Endometrium (tissue), 2 donors: ENCODE data around the gene DSP.

Experiments used
- FAIRE-seq: peaks from 2 replicates; lab custom pipeline; 2012; peaks lifted over from hg19 to GRCh38; lab: Jason Lieb, UNC
- donor health status: control.
- donor health status: control.

The DSP gene

GRCh38 chr6:7538484-7538883 lies 3.0 kb upstream of the DSP start:
- FAIRE-seq: no peak

GRCh38 chr6:7540595-7540994 lies 876 bp upstream of the DSP start:
- no peak for FAIRE-seq

- no peak for FAIRE-seq
Measured at GRCh38 chr6:7542065-7542873, 798 bp downstream of the DSP start.

- no peak for FAIRE-seq
Measured at GRCh38 chr6:7542874-7543624, 1.6 kb downstream of the DSP start.

- no peak for FAIRE-seq
Measured at GRCh38 chr6:7543789-7544424, 2.4 kb downstream of the DSP start.

GRCh38 chr6:7544597-7544996 lies 3.1 kb downstream of the DSP start:
- FAIRE-seq: no peak

- no peak for FAIRE-seq
Measured at GRCh38 chr6:7545316-7546019, 4.0 kb downstream of the DSP start.

- FAIRE-seq: no peak
Measured at GRCh38 chr6:7546020-7546369, 4.5 kb downstream of the DSP start.

- no peak for FAIRE-seq
Measured at GRCh38 chr6:7546383-7546782, 4.9 kb downstream of the DSP start.

- FAIRE-seq: no peak
Measured at GRCh38 chr6:7546896-7547295, 5.4 kb downstream of the DSP start.

- no peak for FAIRE-seq
Measured at GRCh38 chr6:7547315-7547714, 5.8 kb downstream of the DSP start.

- no peak for FAIRE-seq
Measured at GRCh38 chr6:7550433-7550801, 8.9 kb downstream of the DSP start.

- FAIRE-seq: no peak
Measured at GRCh38 chr6:7554533-7555275, 13.2 kb downstream of the DSP start.

GRCh38 chr6:7555671-7556070 lies 14.2 kb downstream of the DSP start:
- no peak for FAIRE-seq

- FAIRE-seq: no peak
Measured at GRCh38 chr6:7556394-7557106, 15.1 kb downstream of the DSP start.

- FAIRE-seq: no peak
Measured at GRCh38 chr6:7557652-7558051, 16.2 kb downstream of the DSP start.

GRCh38 chr6:7558781-7559180 lies 17.3 kb downstream of the DSP start:
- FAIRE-seq: no peak

GRCh38 chr6:7559196-7559595 lies 17.7 kb downstream of the DSP start:
- no peak for FAIRE-seq

GRCh38 chr6:7559651-7560385 lies 18.3 kb downstream of the DSP start:
- no peak for FAIRE-seq

- FAIRE-seq: no peak
Measured at GRCh38 chr6:7561153-7561964, 19.9 kb downstream of the DSP start.
